Esophagus squamous epithelium (tissue), 5 donors: ENCODE data around the gene VPS29. TPM values are rescaled to one million over a fixed set of nuclear protein-coding genes. Genes with fewer than 3 reads are reported as not detected.
"Not testable (repeated sequence)": the region's sequence is repeated elsewhere in the genome, so short reads cannot be mapped to it uniquely, and the experiment has no call there.

Experiments
- DNase-seq: peaks from one replicate; lab custom pipeline; 2025; lab: John Stamatoyannopoulos, UW
- H3K27ac ChIP-seq, 4 donors: fragments of 200-600 bp; sonication (generic); one replicate each; pipeline ENCODE4 v1.5.1; 2016 to 2019; ENCODE audit warnings: mild to moderate bottlenecking in 1 of 4
- H3K27me3 ChIP-seq, 4 donors: fragments of 200-600 bp; sonication (generic); 1 replicate in 3 of 4; 2 replicates in 1 of 4; pipeline versions ENCODE4 v1.5.1 to v1.6.0; 2017 to 2021; ENCODE audit warnings: antibody characterized with exemption in 1 of 4
- H3K36me3 ChIP-seq, 3 donors: fragments of 200-600 bp; sonication (generic); one replicate each; pipeline ENCODE4 v1.5.1; 2016 to 2019
- H3K4me1 ChIP-seq, 3 donors: fragments of 200-600 bp; sonication (generic); one replicate each; pipeline ENCODE4 v1.5.1; 2017 to 2019
- H3K4me3 ChIP-seq, 4 donors: fragments of 200-600 bp; sonication (generic); 1 replicate in 3 of 4; 2 replicates in 1 of 4; pipeline ENCODE4 v1.5.1; 2016 to 2019; ENCODE audit warnings: mild to moderate bottlenecking in 2 of 4, moderate library complexity in 1 of 4
- H3K9me3 ChIP-seq, 3 donors: fragments of 200-600 bp; sonication (generic); one replicate each; pipeline ENCODE4 v1.5.1; 2016 to 2019
- CTCF ChIP-seq, 6 experiments: fragments of 450-650 bp in 4 of 6; fragments of 200-600 bp in 2 of 6; sonication (generic) in 2 of 6; IDR thresholded peaks; one replicate each; pipeline ENCODE4 v1.5.1; 2016 to 2019; ENCODE audit warnings: antibody characterized with exemption in 6 of 6, mild to moderate bottlenecking in 4 of 6, moderate library complexity in 4 of 6
- POLR2A ChIP-seq, 4 donors: fragments of 450-650 bp; IDR thresholded peaks; one replicate each; pipeline ENCODE4 v1.6.1; 2017; ENCODE audit warnings: antibody characterized with exemption in 4 of 4, mild to moderate bottlenecking in 4 of 4, moderate library complexity in 3 of 4
- WGBS, 2 donors: methylation state at CpG; one replicate each; pipeline ENCODE4 v1.1.5; 2018; 5-methylcytosine and 5-hydroxymethylcytosine counted together
- intact Hi-C: fragments of 100-400 bp; cut with DNase I; formaldehyde crosslinking; loops from one replicate; pipeline ENCODE4 v1.15.0; 2022
- total RNA-seq, 4 donors: library from RNA; depleted of rRNA; stranded (reverse); fragments of >200 nt; gene quantifications; one replicate each; pipeline ENCODE4 v1.1.0, GENCODE V29; 2016
- donor health status: DM: yes; HTN: yes; CAD: no.

Gene VPS29
- total RNA-seq, 4 donors from 2014 or later: 66.9 to 146 (median 110) TPM

GRCh38 chr12:110465024-110465423 lies 36.9 kb downstream of the VPS29 start:
- intact Hi-C loops: no loop called here
- TF ChIP-seq CTCF (IDR thresholded peaks at IDR 0.05): no peak
- no peak for TF ChIP-seq POLR2A (IDR thresholded peaks at IDR 0.05)
- 100% methylated on average over 1 of the region's 2 CpGs for WGBS, 2 donors
- no peak overlapping the region for H3K27ac ChIP-seq
- H3K27me3 ChIP-seq: no peaks in the 10 kb centered on the region
- no peaks in the 10 kb centered on the region for H3K9me3 ChIP-seq
- peaks cover 14 to 35% (median 17%) of the 10 kb centered on the region in 3 donors for H3K4me1 ChIP-seq
- no peak overlapping the region for H3K4me3 ChIP-seq
- peaks cover 0 to 53% (median 0%) of the 10 kb centered on the region in 3 donors for H3K36me3 ChIP-seq
- DNase-seq: no peak

- intact Hi-C loops, H3K4me1 ChIP-seq, DNase-seq, H3K27me3 ChIP-seq, H3K4me3 ChIP-seq, H3K9me3 ChIP-seq, H3K27ac ChIP-seq: not testable (repeated sequence)
- 76 to 86% methylated on average over 5 of the region's 5 CpGs for WGBS, 2 donors
- peaks cover 0 to 92% (median 3%) of the 10 kb centered on the region in 3 donors for H3K36me3 ChIP-seq
These were observed 40.7 kb downstream of the VPS29 start for GRCh38 chr12:110461189-110461588.

- Histone ChIP-seq H3K4me3 (no peak overlapping the region), H3K9me3 (no peaks in the 10 kb centered on the region), H3K27ac (no peak overlapping the region), H3K4me1 (no peaks in the 10 kb centered on the region), H3K36me3 (peaks cover 0 to 100% (median 3%) of the 10 kb centered on the region in 3 donors), H3K27me3 (no peaks in the 10 kb centered on the region)
- TF ChIP-seq CTCF (IDR thresholded peaks at IDR 0.05) (no peak), POLR2A (IDR thresholded peaks at IDR 0.05) (no peak)
- intact Hi-C loops: loop anchor here (10.0 kb wide), 1 partner anchor 56 kb away; no protein-coding TSS in a partner anchor
- no peak for DNase-seq
- 82 to 89% methylated on average over 4 of the region's 4 CpGs for WGBS, 2 donors
These were observed 43.2 kb downstream of the VPS29 start for GRCh38 chr12:110458756-110459155.

GRCh38 chr12:110453569-110454296 lies 48.2 kb downstream of the VPS29 start:
- Histone ChIP-seq H3K4me3 (no peak overlapping the region), H3K36me3 (peaks cover 0 to 71% (median 0%) of the 10 kb centered on the region in 3 donors), H3K9me3 (no peaks in the 10 kb centered on the region), H3K27me3 (no peaks in the 10 kb centered on the region), H3K4me1 (peaks cover 0 to 16% (median 6%) of the 10 kb centered on the region in 3 donors), H3K27ac (no peak overlapping the region)
- no peak for DNase-seq
- intact Hi-C loops: loop anchor here (10.0 kb wide), 1 partner anchor 61 kb away; no protein-coding TSS in a partner anchor
- WGBS, 2 donors: 88 to 89% methylated on average over 4 of the region's 4 CpGs
- no peak for TF ChIP-seq POLR2A (IDR thresholded peaks at IDR 0.05)
- no peak for TF ChIP-seq CTCF (IDR thresholded peaks at IDR 0.05)

GRCh38 chr12:110451263-110451662 lies 50.6 kb downstream of the VPS29 start:
- TF ChIP-seq CTCF (IDR thresholded peaks at IDR 0.05) (no peak), POLR2A (IDR thresholded peaks at IDR 0.05) (no peak)
- Histone ChIP-seq H3K9me3 (no peaks in the 10 kb centered on the region), H3K36me3 (peaks cover 0 to 58% (median 0%) of the 10 kb centered on the region in 3 donors), H3K4me1 (peaks cover 0 to 38% (median 23%) of the 10 kb centered on the region in 3 donors), H3K4me3 (no peak overlapping the region), H3K27ac (peak overlapping the region in 3 of 4 donors; percentile 14 to 96 (median 18)), H3K27me3 (no peaks in the 10 kb centered on the region)
- DNase-seq: no peak
- 50 to 79% methylated on average over 1 of the region's 1 CpG for WGBS, 2 donors
- intact Hi-C loops: loop anchor here (10.0 kb wide), 1 partner anchor 64 kb away; no protein-coding TSS in a partner anchor
